ENCODE measurements around the gene TBCA. TPM values are rescaled to one million over a fixed set of nuclear protein-coding genes. Genes with fewer than 3 reads are reported as not detected.

The TBCA gene
- total RNA-seq, 8 experiments from 2014 or later, result 213 to 335 (median 288) TPM

DNA sequence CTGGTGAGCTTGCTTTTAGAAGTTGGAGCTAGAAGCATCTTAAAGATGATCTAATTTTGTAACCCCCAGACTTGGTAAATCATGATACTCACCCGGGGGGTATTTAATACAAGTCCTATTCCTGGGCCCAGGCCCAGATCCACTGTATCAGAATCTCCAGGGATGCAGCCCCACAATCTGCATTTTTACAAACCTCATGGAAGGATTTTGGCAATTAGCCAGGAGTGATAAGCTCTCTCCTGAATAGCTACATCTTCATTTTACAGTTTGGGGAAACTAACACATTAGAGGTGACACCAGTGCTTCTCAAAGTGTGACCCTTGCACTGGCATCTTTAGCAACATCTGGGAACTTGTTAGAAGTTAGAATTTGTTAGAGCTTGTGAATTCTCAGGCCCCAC is 106.5 kb downstream of the TBCA start:
- in situ Hi-C loops (cut with MboI; ENCODE audit: low pct_unique_long_range_greater_than_20kb in 2 of 9, low sequenced_read_pairs in 9 of 9, unreplicated experiment in 9 of 9), result no loop called here
- Histone ChIP-seq H3K4me1 (replicated peaks in 1 of 2) (no peaks in the 10 kb centered on the region), H3K27ac (no peak overlapping the region), H3K4me3 (no peak overlapping the region)
- ATAC-seq (replicated peaks in 6 of 8), result no peak
- WGBS, 10 experiments, result 43 to 60% (median 54%) methylated on average over 1 of the region's 1 CpG; no CpG with 5 or more reads in 6 of the 10 experiments

DNA sequence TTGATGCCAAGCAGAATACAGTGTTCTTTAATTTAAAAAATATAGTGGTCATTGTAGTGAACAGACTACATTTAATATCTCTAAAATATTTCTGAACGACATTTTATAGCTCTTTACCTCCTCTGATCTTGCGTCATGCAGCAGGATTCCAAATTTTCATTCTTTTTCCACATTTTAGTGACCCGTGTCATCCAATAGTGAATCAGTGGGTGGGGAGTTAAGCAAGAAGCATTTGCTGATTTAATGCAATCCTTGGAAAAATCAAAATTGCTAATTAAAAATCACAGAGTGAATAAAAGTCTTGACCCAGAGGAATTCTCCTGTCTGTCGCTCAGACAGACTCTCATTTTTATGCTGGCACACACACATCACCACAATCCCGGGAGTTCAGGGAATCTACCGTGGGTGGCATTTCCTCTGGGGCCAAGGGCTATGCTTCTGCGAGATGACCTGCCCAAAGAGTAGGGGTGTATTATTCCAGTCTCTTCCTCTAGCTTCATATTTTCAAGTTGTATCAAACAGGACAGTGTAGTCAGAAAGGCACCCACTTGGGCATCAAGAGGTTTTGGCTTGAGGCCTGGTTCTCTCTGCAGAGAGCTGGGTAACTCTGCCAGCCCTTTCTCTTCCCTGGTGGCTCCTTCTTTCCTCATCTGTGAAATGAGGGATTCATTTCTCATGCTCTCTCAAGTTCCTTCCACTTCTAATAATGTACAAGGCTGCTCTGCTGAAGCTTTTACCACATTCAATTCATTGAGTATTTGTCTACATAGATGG is 112.9 kb downstream of the TBCA start:
- Histone ChIP-seq H3K4me3 (no peak overlapping the region), H3K4me1 (replicated peaks in 1 of 2) (no peaks in the 10 kb centered on the region), H3K27ac (no peak overlapping the region)
- peak in 2 of 8 experiments; percentile 77 to 87 for ATAC-seq (replicated peaks in 6 of 8)
- in situ Hi-C loops (cut with MboI; ENCODE audit: low pct_unique_long_range_greater_than_20kb in 2 of 9, low sequenced_read_pairs in 9 of 9, unreplicated experiment in 9 of 9), result no loop called here
- 0 to 97% (median 81%) methylated on average over 2 to 7 of the region's 7 CpGs; no CpG with 5 or more reads in 1 of the 10 experiments for WGBS, 10 experiments

DNA sequence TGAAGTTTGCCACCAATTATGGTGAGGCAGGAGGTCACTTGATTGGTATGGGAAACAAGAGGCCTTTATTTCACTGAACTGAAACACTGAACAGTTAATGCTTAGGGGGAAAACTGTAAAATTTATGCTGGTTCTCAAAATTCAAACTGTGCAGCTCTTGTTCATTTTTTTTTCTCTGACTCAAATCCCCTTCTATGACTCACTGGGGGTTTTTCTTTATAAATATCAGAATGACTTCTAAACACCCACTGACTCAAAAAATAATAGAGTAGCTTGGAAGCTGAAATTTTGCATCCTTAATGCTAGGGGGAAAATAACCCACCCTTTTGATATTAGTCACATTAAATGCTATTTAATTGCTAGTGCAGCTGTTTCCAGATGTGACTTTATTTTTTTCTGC is 113.5 kb downstream of the TBCA start:
- no peak for ATAC-seq (replicated peaks in 6 of 8)
- Histone ChIP-seq H3K27ac (no peak overlapping the region), H3K4me1 (replicated peaks in 1 of 2) (no peaks in the 10 kb centered on the region), H3K4me3 (no peak overlapping the region)
- in situ Hi-C loops (cut with MboI; ENCODE audit: low pct_unique_long_range_greater_than_20kb in 2 of 9, low sequenced_read_pairs in 9 of 9, unreplicated experiment in 9 of 9), result no loop called here

DNA sequence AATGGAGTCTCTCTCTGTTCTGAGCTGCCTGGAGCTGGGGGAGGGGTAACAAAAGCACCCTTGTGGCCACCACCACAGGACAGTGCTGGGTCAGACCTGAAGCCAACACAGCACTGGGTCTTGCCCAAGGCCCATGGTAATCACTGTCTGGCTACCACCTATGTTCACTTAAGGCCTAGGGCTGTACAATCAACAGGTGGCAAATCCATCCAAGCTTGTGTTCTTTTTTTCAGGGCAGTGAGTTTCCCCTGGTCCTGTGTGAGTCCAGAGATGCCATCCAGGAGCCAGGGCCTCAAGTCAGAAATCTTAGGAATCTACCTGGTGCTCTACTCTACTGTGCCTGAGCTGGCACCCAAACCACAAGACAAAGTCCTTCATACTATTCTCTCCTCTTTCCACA is 117.5 kb downstream of the TBCA start:
- in situ Hi-C loops (cut with MboI; ENCODE audit: low pct_unique_long_range_greater_than_20kb in 2 of 9, low sequenced_read_pairs in 9 of 9, unreplicated experiment in 9 of 9), result no loop called here

DNA sequence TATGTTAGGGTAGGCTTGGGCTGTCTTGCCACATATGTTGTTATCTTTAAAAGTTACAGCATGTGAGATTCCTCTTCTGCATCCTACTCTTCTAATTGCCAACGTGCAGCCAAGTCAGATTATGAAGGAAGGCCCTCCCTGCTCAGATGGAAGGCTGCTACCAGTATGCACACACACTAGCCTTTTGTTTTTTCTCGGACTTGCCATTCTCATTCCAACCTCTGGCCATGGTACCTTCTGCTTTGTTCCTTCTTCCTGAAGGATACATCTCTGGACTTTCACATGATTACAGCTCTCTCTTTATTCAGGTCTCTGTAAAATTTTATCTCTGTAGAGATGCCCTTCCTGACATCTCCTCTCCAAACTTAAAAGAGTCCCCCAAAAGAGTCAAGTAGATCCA is 124.8 kb downstream of the TBCA start:
- 17 to 78% (median 37%) methylated on average over 1 to 2 of the region's 2 CpGs; no CpG with 5 or more reads in 2 of the 10 experiments for WGBS, 10 experiments
- in situ Hi-C loops (cut with MboI; ENCODE audit: low pct_unique_long_range_greater_than_20kb in 2 of 9, low sequenced_read_pairs in 9 of 9, unreplicated experiment in 9 of 9), result no loop called here
- ATAC-seq (replicated peaks in 6 of 8), result no peak
- Histone ChIP-seq H3K4me3 (no peak overlapping the region), H3K4me1 (replicated peaks in 1 of 2) (no peaks in the 10 kb centered on the region), H3K27ac (no peak overlapping the region)

More for the DNA sequence above, 117.5 kb downstream of the TBCA start:
- ATAC-seq (replicated peaks in 6 of 8), result no peak
- H3K27ac ChIP-seq, result no peak overlapping the region
- H3K4me1 ChIP-seq (replicated peaks in 1 of 2), result no peaks in the 10 kb centered on the region
- no peak overlapping the region for H3K4me3 ChIP-seq

DNA sequence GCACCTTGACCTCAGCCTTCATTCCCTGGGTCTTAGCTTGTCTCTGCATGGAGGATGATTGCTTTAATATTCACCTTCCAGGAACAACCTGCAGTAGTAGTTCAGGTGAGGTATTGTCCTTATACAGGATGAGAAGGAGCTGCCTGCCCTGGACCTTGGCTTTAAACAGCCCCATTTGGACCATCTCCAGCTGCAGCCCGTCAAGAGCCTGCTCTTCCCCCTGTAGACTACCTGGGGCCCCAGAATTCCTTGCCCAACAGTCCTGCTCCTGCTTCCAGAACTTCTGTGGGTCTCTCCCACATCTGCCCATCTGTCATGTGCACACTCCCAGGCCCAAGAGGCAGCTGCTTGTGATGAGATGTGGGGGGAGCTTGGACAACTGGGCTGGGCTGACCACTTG is 125.5 kb downstream of the TBCA start:
- no peaks in the 10 kb centered on the region for H3K4me1 ChIP-seq (replicated peaks in 1 of 2)
- H3K4me3 ChIP-seq, result no peak overlapping the region
- ATAC-seq (replicated peaks in 6 of 8), result no peak
- H3K27ac ChIP-seq, result no peak overlapping the region
- 0% methylated on average over 1 of the region's 1 CpG; no CpG with 5 or more reads in 9 of the 10 experiments for WGBS, 10 experiments
- in situ Hi-C loops (cut with MboI; ENCODE audit: low pct_unique_long_range_greater_than_20kb in 2 of 9, low sequenced_read_pairs in 9 of 9, unreplicated experiment in 9 of 9), result no loop called here

DNA sequence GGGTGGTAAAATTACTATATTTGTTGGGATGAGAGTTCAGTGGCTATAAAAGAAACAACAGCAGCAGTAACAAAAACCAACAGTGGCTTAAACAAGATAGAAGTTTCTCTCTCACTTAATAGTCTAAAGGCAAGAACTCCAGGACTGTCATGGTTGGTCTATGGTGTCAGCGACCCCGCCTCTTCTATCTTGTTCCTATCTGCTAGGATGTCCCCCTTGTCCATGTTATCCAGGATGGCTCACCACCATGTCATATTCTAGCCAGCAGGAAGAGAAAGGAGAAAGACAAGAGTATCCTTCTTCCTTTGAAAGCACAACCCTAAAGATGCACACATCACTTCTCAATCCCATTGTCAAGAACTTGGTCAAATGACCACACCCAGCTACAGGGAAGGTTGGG is 126.4 kb downstream of the TBCA start:
- Histone ChIP-seq H3K4me1 (replicated peaks in 1 of 2) (peaks cover 0 to 3% of the 10 kb centered on the region in 2 donors), H3K4me3 (no peak overlapping the region), H3K27ac (no peak overlapping the region)
- in situ Hi-C loops (cut with MboI; ENCODE audit: low pct_unique_long_range_greater_than_20kb in 2 of 9, low sequenced_read_pairs in 9 of 9, unreplicated experiment in 9 of 9), result loop anchor here in 2 of 9 experiments (25.0 kb wide), 2 partner anchors 188 to 338 kb away; no protein-coding TSS in a partner anchor
- ATAC-seq (replicated peaks in 6 of 8), result no peak
- 31 to 100% (median 93%) methylated on average over 1 to 2 of the region's 2 CpGs; no CpG with 5 or more reads in 6 of the 10 experiments for WGBS, 10 experiments

DNA sequence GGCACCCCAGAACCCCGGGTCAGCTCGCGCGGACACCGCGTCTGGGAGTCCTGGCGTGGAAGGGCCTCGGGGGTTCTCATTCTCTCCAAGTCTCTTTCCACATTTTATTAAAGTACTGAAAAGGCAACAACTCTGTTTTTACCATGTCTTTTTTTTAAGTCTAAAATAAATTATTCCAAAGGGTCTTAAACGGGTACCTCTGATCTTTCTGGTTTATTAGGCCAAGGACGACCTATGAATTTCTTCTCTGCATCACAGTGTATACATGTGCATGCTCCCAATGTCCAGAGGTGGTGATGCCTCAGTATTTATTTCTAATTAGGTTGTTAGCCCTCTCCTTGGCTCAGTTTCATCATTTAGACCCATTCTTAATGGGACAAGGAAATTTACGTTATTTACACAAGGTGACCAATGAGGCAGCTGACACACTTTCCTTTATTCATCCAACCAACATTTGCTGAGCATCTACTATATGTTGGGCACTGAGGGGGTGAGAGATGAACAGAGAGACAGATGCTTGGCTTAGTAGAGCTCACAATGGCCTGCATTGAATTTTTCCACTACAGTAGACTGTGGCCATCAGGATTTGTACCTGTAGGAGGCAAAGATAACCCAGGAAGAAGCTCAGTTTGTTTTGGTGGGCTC is 130.0 kb downstream of the TBCA start:
- no peak for ATAC-seq (replicated peaks in 6 of 8)
- WGBS, 10 experiments, result 22 to 100% (median 72%) methylated on average over 1 to 11 of the region's 11 CpGs; no CpG with 5 or more reads in 3 of the 10 experiments
- H3K4me3 ChIP-seq, result no peak overlapping the region
- no peak overlapping the region for H3K27ac ChIP-seq
- in situ Hi-C loops (cut with MboI; ENCODE audit: low pct_unique_long_range_greater_than_20kb in 2 of 9, low sequenced_read_pairs in 9 of 9, unreplicated experiment in 9 of 9), result loop anchor here in 2 of 9 experiments (25.0 kb wide), 2 partner anchors 191 to 341 kb away; no protein-coding TSS in a partner anchor
- peaks cover 0 to 3% of the 10 kb centered on the region in 2 donors for H3K4me1 ChIP-seq (replicated peaks in 1 of 2)

DNA sequence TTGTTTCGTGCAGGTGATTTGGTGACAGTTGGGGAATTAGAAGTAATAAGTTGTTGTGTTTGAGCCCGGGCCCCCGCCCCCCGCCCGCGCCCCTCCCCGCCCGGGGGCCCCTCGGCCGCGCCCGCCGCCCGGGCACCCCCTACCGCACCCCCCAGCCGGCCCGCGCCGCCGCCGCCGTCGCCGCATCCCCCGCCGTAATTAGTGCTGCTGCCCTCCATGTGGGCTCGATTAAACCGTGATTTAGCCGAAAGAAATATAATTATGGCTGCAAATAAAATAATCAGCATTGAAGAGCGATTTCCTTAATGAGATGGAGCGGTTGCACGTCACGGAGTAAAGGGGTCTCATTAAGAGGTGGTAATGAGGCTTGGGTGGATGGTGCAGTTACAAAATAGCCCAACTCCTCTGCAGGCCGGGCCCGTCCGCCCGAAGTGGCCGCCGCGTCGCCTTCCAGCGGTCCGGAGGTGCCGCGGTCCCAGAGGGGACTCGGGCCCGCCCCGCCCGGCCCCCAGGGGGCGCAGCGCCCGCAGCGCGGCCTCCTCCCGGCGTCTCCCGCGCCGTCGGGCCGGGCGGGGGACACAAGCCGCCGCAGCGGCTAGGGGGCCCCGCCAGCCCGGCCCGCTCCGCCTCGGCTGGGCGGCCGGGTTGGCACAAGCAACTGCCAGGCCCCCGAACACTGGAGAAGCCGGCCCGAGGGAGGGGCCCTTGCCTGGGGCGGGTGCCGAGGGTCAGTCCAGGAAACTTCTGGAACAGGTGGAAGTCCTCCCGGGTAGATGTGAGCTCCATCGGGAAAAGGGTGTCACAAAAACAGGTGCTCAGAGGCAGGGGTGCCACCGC is 130.8 kb downstream of the TBCA start:
- WGBS, 10 experiments, result 0% methylated on average over 2 of the region's 80 CpGs; no CpG with 5 or more reads in 9 of the 10 experiments
- peaks cover 0 to 3% of the 10 kb centered on the region in 2 donors for H3K4me1 ChIP-seq (replicated peaks in 1 of 2)
- ATAC-seq (replicated peaks in 6 of 8), result peak; percentile 75 to 99 (median 88)
- in situ Hi-C loops (cut with MboI; ENCODE audit: low pct_unique_long_range_greater_than_20kb in 2 of 9, low sequenced_read_pairs in 9 of 9, unreplicated experiment in 9 of 9), result loop anchor here in 2 of 9 experiments (25.0 kb wide), 2 partner anchors 192 to 342 kb away; no protein-coding TSS in a partner anchor
- H3K27ac ChIP-seq, result no peak overlapping the region
- peak overlapping the region in 3 of 5 donors; percentile 8 to 18 (median 16) for H3K4me3 ChIP-seq

DNA sequence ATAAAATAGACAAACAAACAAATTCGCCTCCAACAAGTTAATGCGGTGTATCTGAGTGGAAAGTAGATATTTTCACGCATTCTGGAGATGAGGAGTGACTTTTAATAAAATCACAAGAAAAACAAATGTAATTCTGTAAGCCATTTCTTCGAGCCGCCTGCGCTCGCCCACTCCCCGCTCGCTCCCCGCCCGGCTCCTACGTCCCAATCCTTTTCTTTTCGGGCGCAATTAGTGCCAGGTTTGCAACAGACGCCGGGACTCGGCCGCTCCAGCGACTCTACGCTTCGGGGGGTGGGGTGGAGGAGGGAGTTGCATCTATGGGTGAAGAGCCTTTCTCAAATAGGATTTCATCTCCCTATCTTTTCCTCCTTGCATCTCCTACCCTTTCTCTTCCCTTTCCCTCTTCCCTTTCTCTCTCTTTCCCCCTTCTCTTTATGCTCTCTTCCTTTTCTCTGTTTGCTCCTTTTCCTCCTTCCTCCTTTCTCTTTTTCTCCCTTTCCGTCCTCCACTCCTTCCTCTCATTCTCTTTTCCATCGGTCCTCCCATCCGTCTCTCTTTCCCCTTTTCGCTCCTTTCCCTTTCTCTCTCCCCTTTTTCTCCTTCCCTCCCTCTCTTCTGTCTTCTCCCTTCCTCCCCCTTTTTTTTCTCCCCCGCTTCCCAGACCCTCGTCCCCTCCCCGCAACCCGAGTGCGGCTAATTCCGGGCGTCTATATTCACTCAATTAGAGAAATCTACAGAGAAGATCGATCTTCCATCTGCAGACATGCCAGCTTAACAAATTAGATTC is 131.6 kb downstream of the TBCA start:
- WGBS, 10 experiments, result 0 to 17% (median 5%) methylated on average over 4 to 25 of the region's 33 CpGs; no CpG with 5 or more reads in 1 of the 10 experiments
- H3K27ac ChIP-seq, result no peak overlapping the region
- no peak overlapping the region for H3K4me3 ChIP-seq
- in situ Hi-C loops (cut with MboI; ENCODE audit: low pct_unique_long_range_greater_than_20kb in 2 of 9, low sequenced_read_pairs in 9 of 9, unreplicated experiment in 9 of 9), result loop anchor here in 2 of 9 experiments (25.0 kb wide), 2 partner anchors 193 to 343 kb away; no protein-coding TSS in a partner anchor
- H3K4me1 ChIP-seq (replicated peaks in 1 of 2), result peaks cover 0 to 3% of the 10 kb centered on the region in 2 donors
- ATAC-seq (replicated peaks in 6 of 8), result no peak

DNA sequence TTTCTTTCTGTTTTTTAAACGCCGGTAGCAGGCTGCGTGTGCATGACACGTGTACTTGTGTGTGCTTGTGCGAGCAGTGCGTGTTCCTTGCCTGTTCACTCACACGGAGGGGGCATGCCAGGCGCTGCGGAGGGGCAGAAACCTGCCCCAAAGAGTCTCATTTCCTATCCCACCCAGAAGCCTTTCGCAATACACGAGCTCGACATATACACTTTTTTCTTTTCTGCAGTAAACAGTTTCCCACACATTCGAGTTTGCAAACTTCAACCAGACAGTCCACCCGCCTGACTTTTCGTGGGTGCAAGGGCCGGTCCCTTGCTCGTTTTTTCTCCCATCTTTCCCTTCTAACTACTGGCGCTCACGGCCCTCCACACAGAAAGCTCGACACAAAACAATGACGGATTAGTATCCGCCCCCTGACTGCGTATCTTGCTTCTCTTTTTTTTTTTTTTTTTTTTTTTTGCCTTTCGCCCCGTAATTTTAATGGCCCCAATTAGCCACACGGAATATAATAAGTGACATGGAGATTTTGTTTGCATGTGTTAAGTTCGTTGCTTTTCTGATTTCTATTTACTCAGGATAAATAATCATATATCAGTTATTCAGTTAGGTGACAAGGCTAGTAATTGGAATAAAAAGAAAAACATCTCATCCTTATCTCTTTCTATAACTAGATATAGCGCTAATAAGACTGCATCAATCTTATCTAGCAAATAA is 132.3 kb downstream of the TBCA start:
- in situ Hi-C loops (cut with MboI; ENCODE audit: low pct_unique_long_range_greater_than_20kb in 2 of 9, low sequenced_read_pairs in 9 of 9, unreplicated experiment in 9 of 9), result loop anchor here in 2 of 9 experiments (25.0 kb wide), 2 partner anchors 193 to 343 kb away; no protein-coding TSS in a partner anchor
- Histone ChIP-seq H3K4me3 (no peak overlapping the region), H3K27ac (no peak overlapping the region), H3K4me1 (replicated peaks in 1 of 2) (peaks cover 4% of the 10 kb centered on the region in 2 donors)
- no peak for ATAC-seq (replicated peaks in 6 of 8)
- WGBS, 10 experiments, result 2 to 14% (median 6%) methylated on average over 10 to 23 of the region's 28 CpGs; no CpG with 5 or more reads in 1 of the 10 experiments

Data from motor neuron (in vitro differentiated cells).